Stimulated activated naive CD8-positive, alpha-beta T cell treated with anti-CD3 and anti-CD28 coated beads, Interleukin-15, amount 100 ng/mL, for 72 hours (primary cell): ENCODE results near the gene PLOD2.

Experiments used
- ATAC-seq: fragments of 150-1000 bp; cut with Tn5 transposase; 2 replicates; pipeline ENCODE4 v1.10.0; 2021; ENCODE audit warnings: mild to moderate bottlenecking, moderate library complexity
- DNase-seq, 2 donors: peaks; one replicate each; pipeline ENCODE4 v3.0.0; 2021 to 2022
- H3K27ac Mint-ChIP-seq, 2 donors: one replicate each; pipeline ENCODE4 v1.8.0; 2022; ENCODE audit warnings: mild to moderate bottlenecking in 2 of 2, mixed read lengths in 2 of 2, moderate library complexity in 2 of 2
- H3K27me3 Mint-ChIP-seq: one replicate; pipeline ENCODE4 v1.8.0; 2022; ENCODE audit warnings: mixed read lengths
- H3K4me1 Mint-ChIP-seq: one replicate; pipeline ENCODE4 v1.8.0; 2022; ENCODE audit warnings: mild to moderate bottlenecking, mixed read lengths
- H3K4me3 Mint-ChIP-seq, 2 donors: one replicate each; pipeline ENCODE4 v1.8.0; 2022; ENCODE audit warnings: mild to moderate bottlenecking in 2 of 2, mixed read lengths in 2 of 2, moderate library complexity in 1 of 2
- H3K9me3 Mint-ChIP-seq, 2 donors: one replicate each; pipeline ENCODE4 v1.8.0; 2022; ENCODE audit warnings: mixed read lengths in 2 of 2

Gene PLOD2

GRCh38 chr3:146178006-146178689, 17.2 kb upstream of the PLOD2 start:
- no peak for ATAC-seq
- Mint-ChIP-seq H3K4me3 (no peak overlapping the region), H3K27me3 (peaks cover 16% of the 10 kb centered on the region)

GRCh38 chr3:146177519-146177918, 16.5 kb upstream of the PLOD2 start:
- no peaks in the 10 kb centered on the region for H3K9me3 Mint-ChIP-seq
- H3K27ac Mint-ChIP-seq: no peak overlapping the region
- no peak for DNase-seq
- ATAC-seq: no peak
- no peak overlapping the region for H3K4me3 Mint-ChIP-seq
- peaks cover 22% of the 10 kb centered on the region for H3K27me3 Mint-ChIP-seq
- H3K4me1 Mint-ChIP-seq: no peaks in the 10 kb centered on the region

More at GRCh38 chr3:146178006-146178689, 17.2 kb upstream of the PLOD2 start:
- no peak for DNase-seq
- Mint-ChIP-seq H3K4me1 (no peaks in the 10 kb centered on the region), H3K27ac (no peak overlapping the region), H3K9me3 (no peaks in the 10 kb centered on the region)

DNA sequence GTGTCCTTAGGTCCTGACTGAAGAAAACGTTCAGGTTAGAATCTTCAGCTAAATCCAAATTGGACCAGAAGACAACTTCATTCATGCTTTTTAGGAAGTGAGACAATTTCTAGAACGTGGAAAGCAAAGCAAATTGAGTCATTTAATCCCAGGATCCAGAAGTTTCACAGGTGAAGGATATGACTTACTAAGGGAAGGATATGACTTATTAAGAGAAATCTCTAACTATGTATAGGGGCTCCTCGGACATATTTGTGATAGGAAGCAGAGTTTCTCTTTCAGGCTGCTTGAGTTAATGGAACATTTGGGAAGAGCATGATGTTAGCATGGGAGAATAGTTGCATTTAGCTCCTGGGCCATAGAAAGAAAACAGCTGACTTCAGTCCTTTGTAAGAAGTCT, 16.1 kb upstream of the PLOD2 start:
- no peak for DNase-seq
- Mint-ChIP-seq H3K9me3 (no peaks in the 10 kb centered on the region), H3K4me1 (no peaks in the 10 kb centered on the region), H3K27ac (no peak overlapping the region), H3K27me3 (peaks cover 22% of the 10 kb centered on the region), H3K4me3 (no peak overlapping the region)
- no peak for ATAC-seq

DNA sequence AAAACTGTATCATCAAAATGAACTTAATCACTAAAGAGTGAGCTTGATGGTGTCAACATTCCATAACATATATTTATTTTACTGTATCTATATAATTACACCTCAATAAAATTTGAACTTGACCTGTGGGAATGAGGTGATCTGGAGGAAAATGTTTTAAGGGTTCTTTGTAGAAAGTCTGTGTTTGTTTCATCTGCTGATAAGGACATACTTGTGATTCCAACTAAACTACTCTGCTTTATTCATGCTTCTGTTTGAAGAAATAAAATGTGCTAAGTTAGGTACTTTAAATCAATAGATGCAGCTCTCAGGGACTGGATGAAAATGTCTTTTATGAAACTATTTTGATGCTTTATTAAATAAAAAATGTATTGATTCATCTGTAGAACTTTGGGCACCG, 11.6 kb upstream of the PLOD2 start:
- no peak for ATAC-seq
- Mint-ChIP-seq H3K27ac (no peak overlapping the region), H3K9me3 (peaks cover 0 to 5% of the 10 kb centered on the region in 2 donors), H3K4me1 (no peaks in the 10 kb centered on the region), H3K4me3 (no peak overlapping the region), H3K27me3 (peaks cover 20% of the 10 kb centered on the region)
- no peak for DNase-seq

GRCh38 chr3:146170591-146170990, 9.6 kb upstream of the PLOD2 start:
- H3K4me3 Mint-ChIP-seq: no peak overlapping the region
- no peak for DNase-seq
- ATAC-seq: no peak
- H3K4me1 Mint-ChIP-seq: no peaks in the 10 kb centered on the region
- H3K9me3 Mint-ChIP-seq: peaks cover 0 to 5% of the 10 kb centered on the region in 2 donors
- H3K27ac Mint-ChIP-seq: no peak overlapping the region
- H3K27me3 Mint-ChIP-seq: peaks cover 15% of the 10 kb centered on the region

- no peak for ATAC-seq
- Mint-ChIP-seq H3K4me1 (no peaks in the 10 kb centered on the region), H3K27me3 (peaks cover 16% of the 10 kb centered on the region), H3K27ac (no peak overlapping the region), H3K4me3 (no peak overlapping the region), H3K9me3 (peaks cover 0 to 5% of the 10 kb centered on the region in 2 donors)
- DNase-seq: no peak
Observed at GRCh38 chr3:146169891-146170290, 8.9 kb upstream of the PLOD2 start.

- H3K27me3 Mint-ChIP-seq: peaks cover 35% of the 10 kb centered on the region
- ATAC-seq (no peak), DNase-seq (no peak)
- H3K27ac Mint-ChIP-seq: no peak overlapping the region
- no peaks in the 10 kb centered on the region for H3K4me1 Mint-ChIP-seq
- no peak overlapping the region for H3K4me3 Mint-ChIP-seq
- H3K9me3 Mint-ChIP-seq: peaks cover 0 to 5% of the 10 kb centered on the region in 2 donors
Observed at GRCh38 chr3:146166826-146167225, 5.8 kb upstream of the PLOD2 start.

GRCh38 chr3:146166415-146166821, 5.4 kb upstream of the PLOD2 start:
- Mint-ChIP-seq H3K4me3 (no peak overlapping the region), H3K4me1 (no peaks in the 10 kb centered on the region), H3K27ac (no peak overlapping the region), H3K9me3 (peaks cover 0 to 5% of the 10 kb centered on the region in 2 donors), H3K27me3 (peaks cover 39% of the 10 kb centered on the region)
- ATAC-seq: no peak
- DNase-seq: no peak

GRCh38 chr3:146165877-146166276, 4.9 kb upstream of the PLOD2 start:
- no peak for ATAC-seq
- peaks cover 40% of the 10 kb centered on the region for H3K27me3 Mint-ChIP-seq

DNA sequence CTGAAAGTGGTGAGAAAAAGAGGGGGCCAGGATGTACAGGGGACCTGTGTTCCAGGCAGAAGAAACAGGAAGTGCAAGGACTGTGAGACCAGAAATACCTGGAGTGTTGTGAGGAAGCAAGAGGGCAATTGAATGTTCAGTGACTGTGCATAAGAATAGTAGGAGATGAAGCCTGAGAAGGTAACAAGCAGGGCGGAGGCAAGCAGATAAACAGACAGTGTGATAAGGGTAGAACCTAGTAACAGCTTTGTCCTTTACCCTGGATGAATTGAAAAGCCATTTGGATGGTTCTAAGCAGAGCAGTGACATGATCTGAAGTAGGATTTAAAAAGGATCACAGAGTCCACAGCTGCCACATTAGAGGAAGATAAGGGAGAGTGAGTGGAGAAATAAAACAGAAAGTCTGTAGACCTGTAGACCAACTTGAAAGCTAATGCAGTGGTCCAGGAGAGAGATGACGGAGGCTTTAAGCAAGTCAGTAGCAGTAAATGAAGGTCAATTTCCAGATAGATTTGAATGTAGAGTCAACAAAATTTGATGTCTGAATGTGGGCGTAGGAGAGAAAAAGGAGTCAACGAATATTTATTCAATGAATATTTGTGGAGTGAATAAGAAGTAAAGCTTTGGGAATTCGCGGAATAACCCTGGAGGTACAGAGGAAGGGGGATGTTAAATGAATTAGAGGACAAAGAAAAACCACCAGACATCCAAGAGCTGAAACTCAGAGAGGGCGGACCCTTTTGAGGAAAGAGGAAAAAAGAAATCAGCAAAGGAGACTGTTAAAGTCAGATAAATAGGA, 4.2 kb upstream of the PLOD2 start:
- Mint-ChIP-seq H3K27ac (no peak overlapping the region), H3K27me3 (peaks cover 41% of the 10 kb centered on the region), H3K9me3 (no peaks in the 10 kb centered on the region), H3K4me1 (peaks cover 5% of the 10 kb centered on the region), H3K4me3 (no peak overlapping the region)
- no peak for ATAC-seq
- no peak for DNase-seq

More at GRCh38 chr3:146165877-146166276, 4.9 kb upstream of the PLOD2 start:
- H3K27ac Mint-ChIP-seq: no peak overlapping the region
- H3K9me3 Mint-ChIP-seq: peaks cover 0 to 3% of the 10 kb centered on the region in 2 donors
- no peak overlapping the region for H3K4me3 Mint-ChIP-seq
- DNase-seq: no peak
- no peaks in the 10 kb centered on the region for H3K4me1 Mint-ChIP-seq

DNA sequence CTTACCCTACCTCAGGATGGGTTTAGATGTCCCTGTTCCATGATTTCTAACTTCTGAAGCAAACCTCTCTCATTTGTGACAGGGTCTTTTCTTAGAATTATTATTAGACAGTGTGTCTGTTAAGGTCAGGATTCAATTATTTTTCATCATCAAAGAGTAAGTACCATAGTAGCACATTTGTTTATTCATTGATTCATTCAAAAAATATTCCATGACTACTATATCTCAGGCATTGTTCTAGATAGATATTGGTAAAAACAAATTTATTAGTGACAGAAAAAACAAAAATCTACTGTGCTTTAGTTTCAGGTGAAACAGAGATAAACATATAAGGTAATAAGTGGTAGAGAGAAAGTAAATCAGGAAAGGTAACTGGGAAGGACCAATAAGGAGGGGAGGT, 3.5 kb upstream of the PLOD2 start:
- DNase-seq (no peak), ATAC-seq (no peak)
- H3K27ac Mint-ChIP-seq: no peak overlapping the region
- no peak overlapping the region for H3K4me3 Mint-ChIP-seq
- H3K27me3 Mint-ChIP-seq: peaks cover 48% of the 10 kb centered on the region
- H3K4me1 Mint-ChIP-seq: peaks cover 11% of the 10 kb centered on the region
- no peaks in the 10 kb centered on the region for H3K9me3 Mint-ChIP-seq

GRCh38 chr3:146164071-146164470, 3.1 kb upstream of the PLOD2 start:
- H3K27ac Mint-ChIP-seq: no peak overlapping the region
- peaks cover 52% of the 10 kb centered on the region for H3K27me3 Mint-ChIP-seq

DNA sequence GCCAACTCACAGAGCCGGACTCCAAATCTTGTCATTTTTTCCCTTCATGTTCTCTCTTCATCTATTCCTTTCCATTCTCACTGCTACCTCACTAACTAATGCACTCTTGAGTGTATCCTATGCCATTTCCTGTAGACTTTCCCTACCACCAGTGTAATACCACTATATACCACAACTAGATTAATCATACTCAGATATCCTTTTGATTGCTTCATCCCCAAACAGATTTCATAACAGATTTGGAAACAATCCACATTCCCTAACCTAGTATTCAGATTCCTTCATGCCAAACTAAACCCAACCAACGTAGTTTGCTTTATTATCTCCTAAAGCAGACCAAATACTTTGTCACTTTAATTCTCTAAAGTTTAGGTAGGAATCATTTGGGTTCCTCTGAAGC, 2.6 kb upstream of the PLOD2 start:
- Mint-ChIP-seq H3K9me3 (no peaks in the 10 kb centered on the region), H3K27me3 (peaks cover 57% of the 10 kb centered on the region), H3K4me1 (peaks cover 11% of the 10 kb centered on the region), H3K27ac (no peak overlapping the region), H3K4me3 (no peak overlapping the region)
- no peak for DNase-seq
- no peak for ATAC-seq

More at GRCh38 chr3:146164071-146164470, 3.1 kb upstream of the PLOD2 start:
- Mint-ChIP-seq H3K9me3 (no peaks in the 10 kb centered on the region), H3K4me1 (peaks cover 11% of the 10 kb centered on the region), H3K4me3 (no peak overlapping the region)
- ATAC-seq (no peak), DNase-seq (no peak)

- DNase-seq (no peak), ATAC-seq (no peak)
- H3K4me3 Mint-ChIP-seq: peak overlapping the region in 1 of 2 donors; percentile 31
- H3K4me1 Mint-ChIP-seq: peaks cover 11% of the 10 kb centered on the region
- H3K27ac Mint-ChIP-seq: no peak overlapping the region
- H3K27me3 Mint-ChIP-seq: peaks cover 63% of the 10 kb centered on the region
- no peaks in the 10 kb centered on the region for H3K9me3 Mint-ChIP-seq
Observed at GRCh38 chr3:146162561-146162960, 1.6 kb upstream of the PLOD2 start.

DNA sequence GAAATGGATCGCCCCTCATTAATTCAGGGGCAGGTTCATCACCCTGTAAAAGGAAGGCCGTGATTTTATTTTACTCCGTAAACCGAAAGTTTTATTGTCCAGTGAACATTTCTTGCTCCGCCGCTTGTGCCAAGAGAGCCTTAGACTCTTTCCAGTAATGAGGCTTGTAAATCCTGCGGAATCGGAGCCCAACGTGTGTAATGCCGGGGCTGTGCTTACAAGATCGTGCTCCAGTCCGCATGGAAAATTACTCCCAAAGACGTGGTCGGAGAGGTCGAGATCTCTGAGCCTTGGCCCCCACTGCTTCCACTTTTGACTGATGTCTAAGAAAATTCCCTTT, 649 bp upstream of the PLOD2 start:
- no peak for DNase-seq
- H3K4me3 Mint-ChIP-seq: peak overlapping the region; percentile 65 to 66
- peaks cover 72% of the 10 kb centered on the region for H3K27me3 Mint-ChIP-seq
- H3K4me1 Mint-ChIP-seq: peaks cover 11% of the 10 kb centered on the region
- no peak overlapping the region for H3K27ac Mint-ChIP-seq
- no peak for ATAC-seq
- no peaks in the 10 kb centered on the region for H3K9me3 Mint-ChIP-seq

DNA sequence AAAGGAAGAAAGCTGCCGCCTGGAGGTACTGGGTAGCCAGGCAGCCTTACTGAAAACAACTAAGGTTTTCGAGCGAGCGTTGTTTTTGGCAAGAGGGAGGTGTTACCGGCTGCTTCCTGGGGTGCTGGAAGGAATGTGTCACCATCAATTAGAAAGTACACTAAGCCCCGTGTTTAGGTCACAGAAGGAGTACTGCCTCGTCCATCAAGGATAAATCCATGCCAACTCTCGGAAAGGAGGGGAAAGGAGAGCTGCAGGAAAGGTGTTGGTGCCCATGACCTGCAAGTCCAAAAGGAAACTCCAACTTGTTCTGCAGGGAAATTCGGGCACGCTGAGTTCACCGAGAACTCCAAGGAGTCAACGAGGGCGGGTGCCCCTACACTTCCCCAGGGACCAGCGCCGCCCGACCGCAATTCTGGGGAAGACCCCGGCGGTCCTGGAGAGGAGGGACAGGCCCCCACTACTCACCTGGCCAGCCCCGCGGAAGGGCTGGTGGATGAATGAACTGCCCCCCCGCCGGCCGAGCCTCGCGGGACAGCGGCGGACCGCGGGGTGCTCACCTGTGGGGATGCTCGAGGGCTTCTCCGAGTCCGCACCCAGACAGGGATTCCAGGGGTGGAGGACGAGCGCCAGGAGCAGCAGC, 542 bp downstream of the PLOD2 start:
- DNase-seq (peak; percentile 8 to 15), ATAC-seq (peak; percentile 51)
- Mint-ChIP-seq H3K4me3 (peak overlapping the region; percentile 64 to 65), H3K27ac (peak overlapping the region in 1 of 2 donors; percentile 38), H3K27me3 (peaks cover 74% of the 10 kb centered on the region), H3K9me3 (no peaks in the 10 kb centered on the region), H3K4me1 (peaks cover 11% of the 10 kb centered on the region)
